ENCODE results near the gene CHD1. TPM values are rescaled to one million over a fixed set of nuclear protein-coding genes. Genes with fewer than 3 reads are reported as not detected.

Gene CHD1
- polyA plus RNA-seq, 1 experiment = 26.4 TPM

DNA sequence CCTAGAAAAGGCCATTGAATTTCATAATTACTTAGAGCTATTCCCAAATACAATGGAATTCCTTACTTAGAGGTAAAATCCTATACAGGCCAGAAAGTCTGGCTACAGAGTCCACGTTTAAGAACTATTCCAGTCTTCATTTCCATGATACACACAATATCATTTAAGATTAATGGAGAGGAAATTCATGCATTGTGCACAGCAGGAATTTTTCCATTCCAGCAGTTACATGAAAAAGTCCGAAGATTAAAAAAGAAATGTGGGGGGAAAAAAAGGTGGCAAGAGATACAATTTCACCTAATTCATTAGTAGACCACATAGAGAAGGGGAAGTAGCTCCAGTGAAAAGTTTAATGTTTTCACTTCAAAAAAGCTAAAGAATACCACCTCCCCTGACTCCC is 63.1 kb downstream of the CHD1 start:
- TF ChIP-seq, protein P1, sequence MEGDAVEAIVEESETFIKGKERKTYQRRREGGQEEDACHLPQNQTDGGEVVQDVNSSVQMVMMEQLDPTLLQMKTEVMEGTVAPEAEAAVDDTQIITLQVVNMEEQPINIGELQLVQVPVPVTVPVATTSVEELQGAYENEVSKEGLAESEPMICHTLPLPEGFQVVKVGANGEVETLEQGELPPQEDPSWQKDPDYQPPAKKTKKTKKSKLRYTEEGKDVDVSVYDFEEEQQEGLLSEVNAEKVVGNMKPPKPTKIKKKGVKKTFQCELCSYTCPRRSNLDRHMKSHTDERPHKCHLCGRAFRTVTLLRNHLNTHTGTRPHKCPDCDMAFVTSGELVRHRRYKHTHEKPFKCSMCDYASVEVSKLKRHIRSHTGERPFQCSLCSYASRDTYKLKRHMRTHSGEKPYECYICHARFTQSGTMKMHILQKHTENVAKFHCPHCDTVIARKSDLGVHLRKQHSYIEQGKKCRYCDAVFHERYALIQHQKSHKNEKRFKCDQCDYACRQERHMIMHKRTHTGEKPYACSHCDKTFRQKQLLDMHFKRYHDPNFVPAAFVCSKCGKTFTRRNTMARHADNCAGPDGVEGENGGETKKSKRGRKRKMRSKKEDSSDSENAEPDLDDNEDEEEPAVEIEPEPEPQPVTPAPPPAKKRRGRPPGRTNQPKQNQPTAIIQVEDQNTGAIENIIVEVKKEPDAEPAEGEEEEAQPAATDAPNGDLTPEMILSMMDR (IDR thresholded peaks at IDR 0.05; ENCODE audit: low read depth, low read length) = no peak
- ChIA-PET POLR2A (no interaction called here), CTCF (interaction anchor here (0.5 kb wide), 1 partner anchor 34 kb away, joined by 6 read pairs; no protein-coding TSS in a partner anchor)
- H3K9me3 ChIP-seq (ENCODE audit: control insufficient read depth, insufficient read depth, low read length) = no peaks in the 10 kb centered on the region
- H3K27ac ChIP-seq (ENCODE audit: low read depth, low read length) = no peak overlapping the region
- no peaks in the 10 kb centered on the region for H3K27me3 ChIP-seq (ENCODE audit: control insufficient read depth, insufficient read depth, low read length)
- H3K4me3 ChIP-seq (ENCODE audit: low read depth, low read length) = no peak overlapping the region
- DNase-seq (ENCODE audit: low read depth, low spot score) = no peak

DNA sequence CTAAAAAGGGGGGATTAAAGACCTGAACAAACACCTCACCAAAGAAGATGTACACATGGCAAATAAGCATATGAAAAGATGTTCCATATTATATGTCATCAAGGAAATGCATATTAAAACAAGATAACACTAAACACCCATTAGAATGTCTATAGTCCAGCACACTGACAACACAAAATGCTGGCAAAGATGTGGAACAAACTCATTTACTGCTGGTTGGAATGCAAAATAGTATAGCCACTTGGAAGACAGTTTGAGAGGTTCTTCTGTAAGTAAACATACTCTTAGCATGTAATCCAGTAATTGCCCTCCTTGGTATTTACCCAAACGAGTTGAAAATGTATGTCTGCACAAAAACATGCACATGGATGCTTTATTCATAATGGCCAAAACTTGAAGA is 81.8 kb downstream of the CHD1 start:
- Histone ChIP-seq H3K27ac (ENCODE audit: low read depth, low read length) (no peak overlapping the region), H3K27me3 (ENCODE audit: control insufficient read depth, insufficient read depth, low read length) (no peaks in the 10 kb centered on the region), H3K4me3 (ENCODE audit: low read depth, low read length) (no peak overlapping the region), H3K9me3 (ENCODE audit: control insufficient read depth, insufficient read depth, low read length) (peaks cover 7% of the 10 kb centered on the region)
- DNase-seq (ENCODE audit: low read depth, low spot score) = no peak
- POLR2A ChIA-PET = no interaction called here
- CTCF ChIA-PET = no interaction called here
- TF ChIP-seq, protein P1 (IDR thresholded peaks at IDR 0.05; ENCODE audit: low read depth, low read length) = no peak

DNA sequence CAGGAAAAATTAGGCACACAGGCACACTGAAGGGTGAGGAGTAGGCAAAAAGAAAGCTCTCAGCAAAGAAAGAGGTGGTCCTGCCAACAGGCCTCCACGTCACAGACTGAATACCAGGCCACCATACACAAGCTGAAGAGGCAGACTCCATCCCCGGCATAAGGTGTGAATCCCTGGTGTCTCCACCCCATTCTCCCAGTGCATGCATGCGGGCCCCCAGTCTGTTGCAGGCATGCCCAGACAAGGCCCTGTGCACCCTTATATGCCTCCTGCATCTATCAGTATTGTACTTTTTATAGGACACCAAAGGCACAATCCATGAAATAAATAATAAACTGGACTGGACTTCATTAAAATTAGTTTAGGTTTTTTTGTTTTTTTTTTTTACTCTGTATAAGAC is 82.3 kb downstream of the CHD1 start:
- Histone ChIP-seq H3K27me3 (ENCODE audit: control insufficient read depth, insufficient read depth, low read length) (no peaks in the 10 kb centered on the region), H3K4me3 (ENCODE audit: low read depth, low read length) (no peak overlapping the region), H3K27ac (ENCODE audit: low read depth, low read length) (no peak overlapping the region), H3K9me3 (ENCODE audit: control insufficient read depth, insufficient read depth, low read length) (peaks cover 7% of the 10 kb centered on the region)
- CTCF ChIA-PET = no interaction called here
- TF ChIP-seq, protein P1 (IDR thresholded peaks at IDR 0.05; ENCODE audit: low read depth, low read length) = no peak
- POLR2A ChIA-PET = no interaction called here
- DNase-seq (ENCODE audit: low read depth, low spot score) = no peak

DNA sequence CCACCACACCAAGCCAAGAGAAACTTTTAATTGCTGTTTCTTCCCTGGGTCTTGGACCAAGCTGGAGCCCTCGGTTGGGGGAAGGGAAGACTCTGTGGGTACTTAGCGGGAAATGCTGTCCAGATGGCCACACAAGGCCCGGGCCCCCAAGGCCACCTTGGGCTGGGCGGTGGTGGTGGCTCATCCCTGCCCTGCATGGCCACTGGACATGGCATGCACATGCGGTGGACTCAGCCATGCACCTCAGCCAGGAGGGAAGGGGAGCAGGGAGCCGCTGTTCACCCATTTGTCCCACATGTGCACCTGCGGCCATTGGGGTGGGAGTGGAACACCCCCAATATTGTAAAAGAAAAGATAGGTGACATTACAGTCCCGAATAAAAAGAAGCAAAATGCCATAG is 82.9 kb downstream of the CHD1 start:
- ChIA-PET POLR2A (no interaction called here), CTCF (no interaction called here)
- TF ChIP-seq, protein P1 (IDR thresholded peaks at IDR 0.05; ENCODE audit: low read depth, low read length) = no peak
- Histone ChIP-seq H3K27ac (ENCODE audit: low read depth, low read length) (no peak overlapping the region), H3K9me3 (ENCODE audit: control insufficient read depth, insufficient read depth, low read length) (peaks cover 7% of the 10 kb centered on the region), H3K27me3 (ENCODE audit: control insufficient read depth, insufficient read depth, low read length) (no peaks in the 10 kb centered on the region), H3K4me3 (ENCODE audit: low read depth, low read length) (no peak overlapping the region)
- no peak for DNase-seq (ENCODE audit: low read depth, low spot score)

DNA sequence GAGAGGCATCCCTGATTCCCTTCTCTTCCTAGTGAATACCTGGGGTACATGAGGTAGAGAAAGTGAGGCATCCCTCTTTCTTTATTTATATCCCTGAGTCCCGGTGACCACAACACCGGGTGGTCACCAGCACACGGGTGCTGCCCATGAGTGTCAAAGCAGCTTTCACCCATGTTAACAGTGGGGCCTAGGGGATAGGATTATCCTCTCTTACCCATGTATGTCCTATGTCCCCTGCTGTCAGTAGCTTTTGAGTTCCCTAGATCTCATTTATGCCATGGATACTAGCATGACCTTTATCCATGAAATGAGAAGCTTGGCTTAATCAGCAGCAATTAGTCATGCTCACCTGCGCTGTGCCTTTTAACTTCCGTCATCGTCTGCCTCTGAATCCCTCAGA is 83.9 kb downstream of the CHD1 start:
- TF ChIP-seq, protein P1 (IDR thresholded peaks at IDR 0.05; ENCODE audit: low read depth, low read length) = no peak
- Histone ChIP-seq H3K9me3 (ENCODE audit: control insufficient read depth, insufficient read depth, low read length) (peaks cover 7% of the 10 kb centered on the region), H3K27ac (ENCODE audit: low read depth, low read length) (no peak overlapping the region), H3K4me3 (ENCODE audit: low read depth, low read length) (no peak overlapping the region), H3K27me3 (ENCODE audit: control insufficient read depth, insufficient read depth, low read length) (no peaks in the 10 kb centered on the region)
- no peak for DNase-seq (ENCODE audit: low read depth, low spot score)
- POLR2A ChIA-PET = no interaction called here
- CTCF ChIA-PET = no interaction called here
